Stimulated activated naive CD8-positive, alpha-beta T cell treated with anti-CD3 and anti-CD28 coated beads, Interleukin-15, Interleukin-2, amounts not matched to agents 100 ng/mL and 50 ng/mL, for 24 hours (primary cell): Measurements from ENCODE around the gene SERPINF2.
"Not testable (repeated sequence)": the region's sequence is repeated elsewhere in the genome, so short reads cannot be mapped to it uniquely, and the experiment has no call there.

Experiments
- H3K27ac Mint-ChIP-seq: one replicate; pipeline ENCODE4 v1.8.0; 2021; ENCODE audit warnings: mild to moderate bottlenecking, mixed read lengths
- H3K27me3 Mint-ChIP-seq: one replicate; pipeline ENCODE4 v1.8.0; 2021; ENCODE audit warnings: mixed read lengths
- H3K36me3 Mint-ChIP-seq: one replicate; pipeline ENCODE4 v1.8.0; 2021; ENCODE audit warnings: low read depth, mixed read lengths
- H3K4me1 Mint-ChIP-seq: one replicate; pipeline ENCODE4 v1.8.0; 2021; ENCODE audit warnings: low read depth, mixed read lengths
- H3K4me3 Mint-ChIP-seq: one replicate; pipeline ENCODE4 v1.8.0; 2021; ENCODE audit warnings: mild to moderate bottlenecking, mixed read lengths
- H3K9me3 Mint-ChIP-seq: one replicate; pipeline ENCODE4 v1.8.0; 2021; ENCODE audit warnings: mixed read lengths

Gene SERPINF2

DNA sequence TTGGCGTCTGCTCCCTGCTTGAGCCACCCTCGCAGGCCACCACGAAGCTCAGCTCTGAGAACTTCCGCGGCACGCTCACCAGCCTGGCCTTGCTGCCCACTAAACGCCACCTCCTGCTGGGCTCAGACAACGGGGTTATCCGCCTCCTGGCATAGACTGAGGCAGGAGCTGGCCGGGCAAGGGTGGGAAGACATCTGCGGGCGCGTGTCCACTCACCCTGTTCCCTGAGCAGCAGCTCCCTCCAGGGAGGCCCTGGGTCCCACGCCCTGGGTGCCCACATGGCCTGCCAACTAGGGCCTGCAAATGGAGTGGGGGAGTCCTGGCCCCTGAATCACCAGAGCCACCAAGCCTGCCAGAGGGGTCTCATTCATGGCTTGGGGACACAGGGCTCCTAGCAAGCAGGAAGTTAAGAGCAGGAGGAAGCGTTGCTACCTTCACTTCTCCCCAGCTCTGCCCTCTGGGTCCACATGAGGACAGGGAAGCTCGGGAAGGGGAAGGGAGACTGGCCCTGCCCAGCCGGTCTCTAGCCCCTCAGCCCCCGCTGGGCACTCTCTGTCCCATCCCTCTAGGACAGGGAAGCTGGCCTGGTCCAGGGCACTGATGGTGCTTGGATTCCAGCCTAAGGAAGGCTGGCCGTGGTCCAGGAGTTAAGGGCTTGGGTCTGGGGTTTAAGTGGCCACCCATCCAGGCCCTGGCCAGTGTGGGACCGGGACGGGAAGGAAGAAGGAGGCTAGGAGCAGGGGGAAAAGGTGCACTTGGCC, 5.0 kb upstream of the SERPINF2 start:
- Mint-ChIP-seq H3K36me3 (peaks cover 14% of the 10 kb centered on the region), H3K4me1 (peaks cover 8% of the 10 kb centered on the region), H3K27me3 (no peaks in the 10 kb centered on the region), H3K27ac (no peak overlapping the region), H3K9me3 (no peaks in the 10 kb centered on the region), H3K4me3 (no peak overlapping the region)

DNA sequence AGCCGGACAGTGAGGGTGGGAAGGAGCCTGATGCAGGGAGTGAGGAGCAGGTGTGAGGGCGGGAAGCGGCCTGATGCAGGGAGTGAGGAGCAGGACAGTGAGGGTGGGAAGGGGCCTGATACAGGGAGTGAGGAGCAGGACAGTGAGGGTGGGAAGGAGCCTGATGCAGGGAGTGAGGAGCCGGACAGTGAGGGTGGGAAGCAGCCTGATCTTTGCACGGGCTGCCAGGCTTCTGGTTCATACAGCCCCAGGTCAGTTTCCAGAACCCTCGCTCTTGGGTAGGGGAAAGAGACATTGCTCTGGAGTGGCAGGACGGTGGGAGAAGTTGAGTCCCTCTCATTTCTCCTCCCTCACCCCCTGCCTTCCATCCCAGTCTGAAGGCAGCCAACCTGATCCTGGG, 772 bp upstream of the SERPINF2 start:
- not testable (repeated sequence) for H3K27ac Mint-ChIP-seq, H3K27me3 Mint-ChIP-seq, H3K4me1 Mint-ChIP-seq, H3K9me3 Mint-ChIP-seq, H3K36me3 Mint-ChIP-seq, H3K4me3 Mint-ChIP-seq

DNA sequence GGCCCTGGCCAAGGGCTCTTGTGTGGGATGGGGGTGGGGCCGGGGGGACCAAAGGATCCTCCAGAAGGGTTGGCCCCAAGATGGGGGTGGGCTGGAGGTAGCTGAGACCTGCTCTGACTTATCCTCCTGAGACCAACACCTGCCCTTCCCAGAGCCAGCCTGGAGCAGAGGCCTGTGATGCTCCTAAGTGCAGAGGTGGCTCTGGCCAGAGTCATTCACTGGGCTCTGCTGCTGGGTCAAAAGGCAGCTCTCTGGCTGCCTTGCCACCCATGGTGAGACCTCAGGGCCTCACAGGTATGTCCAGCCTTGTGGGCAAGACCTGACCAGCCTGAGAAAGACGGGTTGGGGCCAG, 393 bp downstream of the SERPINF2 start:
- Mint-ChIP-seq H3K27me3 (no peaks in the 10 kb centered on the region), H3K9me3 (no peaks in the 10 kb centered on the region), H3K4me3 (no peak overlapping the region), H3K4me1 (no peaks in the 10 kb centered on the region), H3K27ac (no peak overlapping the region), H3K36me3 (no peaks in the 10 kb centered on the region)

DNA sequence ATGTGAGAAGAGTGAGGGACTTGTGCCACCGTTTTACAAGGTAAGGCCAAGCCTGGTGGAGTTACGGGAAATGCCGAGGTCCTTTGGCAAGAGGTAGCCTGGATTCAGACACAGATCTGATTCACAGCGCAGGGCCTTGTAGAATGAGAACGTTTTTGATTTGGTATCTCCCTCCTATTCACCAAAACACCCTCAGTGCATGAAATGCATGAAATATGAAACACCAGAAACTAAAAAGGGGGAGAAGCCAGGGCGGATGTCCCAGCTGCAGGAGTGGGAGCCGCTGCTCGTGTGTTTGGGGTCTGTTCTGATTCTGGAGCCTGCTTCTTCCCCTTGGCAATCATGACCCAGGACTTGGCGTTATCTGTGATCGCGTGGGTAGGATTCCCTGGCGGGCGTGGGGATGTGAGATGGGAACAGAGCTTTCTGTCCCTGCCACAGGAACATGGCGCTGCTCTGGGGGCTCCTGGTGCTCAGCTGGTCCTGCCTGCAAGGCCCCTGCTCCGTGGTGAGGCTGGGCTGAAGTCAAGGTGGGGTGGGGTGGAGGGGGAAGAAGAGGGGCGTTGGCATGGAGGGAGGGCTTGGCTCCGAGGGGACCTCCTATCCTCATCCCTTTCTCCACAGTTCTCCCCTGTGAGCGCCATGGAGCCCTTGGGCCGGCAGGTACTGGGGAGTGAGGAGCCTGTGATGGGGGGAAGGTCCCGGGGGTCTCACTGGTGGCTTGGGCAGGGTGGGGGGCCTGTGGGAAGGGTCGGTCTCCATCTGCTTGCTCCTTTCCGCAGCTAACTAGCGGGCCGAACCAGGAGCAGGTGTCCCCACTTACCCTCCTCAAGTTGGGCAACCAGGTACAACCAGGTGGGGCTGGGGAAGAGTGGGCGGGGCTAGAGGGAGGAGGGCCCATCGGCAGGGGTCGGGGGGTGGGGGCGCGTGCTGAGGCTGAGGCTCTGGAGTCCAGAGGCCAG, 2.2 kb downstream of the SERPINF2 start:
- no peak overlapping the region for H3K27ac Mint-ChIP-seq
- H3K27me3 Mint-ChIP-seq = no peaks in the 10 kb centered on the region
- H3K4me1 Mint-ChIP-seq = no peaks in the 10 kb centered on the region
- no peak overlapping the region for H3K4me3 Mint-ChIP-seq
- H3K9me3 Mint-ChIP-seq = no peaks in the 10 kb centered on the region
- H3K36me3 Mint-ChIP-seq = no peaks in the 10 kb centered on the region

DNA sequence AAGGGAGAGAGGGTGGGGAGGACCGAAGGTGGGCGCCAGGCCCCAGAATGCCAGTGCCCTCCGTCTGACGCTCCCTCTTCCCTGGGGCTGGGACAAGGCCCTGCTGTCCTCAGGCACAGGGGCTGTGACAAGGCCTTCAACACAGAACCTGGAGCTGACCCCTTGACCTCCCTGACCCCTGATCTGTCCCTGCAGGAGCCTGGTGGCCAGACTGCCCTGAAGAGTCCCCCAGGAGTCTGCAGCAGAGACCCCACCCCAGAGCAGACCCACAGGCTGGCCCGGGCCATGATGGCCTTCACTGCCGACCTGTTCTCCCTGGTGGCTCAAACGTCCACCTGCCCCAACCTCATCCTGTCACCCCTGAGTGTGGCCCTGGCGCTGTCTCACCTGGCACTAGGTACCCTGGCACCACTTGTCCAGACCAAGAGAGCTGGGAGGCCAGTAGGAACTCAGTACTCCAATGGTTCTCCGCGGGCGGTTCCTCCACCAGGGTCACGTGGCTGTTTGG, 2.9 kb downstream of the SERPINF2 start:
- Mint-ChIP-seq H3K4me3 (no peak overlapping the region), H3K4me1 (no peaks in the 10 kb centered on the region), H3K27ac (no peak overlapping the region), H3K27me3 (no peaks in the 10 kb centered on the region), H3K36me3 (no peaks in the 10 kb centered on the region), H3K9me3 (no peaks in the 10 kb centered on the region)

DNA sequence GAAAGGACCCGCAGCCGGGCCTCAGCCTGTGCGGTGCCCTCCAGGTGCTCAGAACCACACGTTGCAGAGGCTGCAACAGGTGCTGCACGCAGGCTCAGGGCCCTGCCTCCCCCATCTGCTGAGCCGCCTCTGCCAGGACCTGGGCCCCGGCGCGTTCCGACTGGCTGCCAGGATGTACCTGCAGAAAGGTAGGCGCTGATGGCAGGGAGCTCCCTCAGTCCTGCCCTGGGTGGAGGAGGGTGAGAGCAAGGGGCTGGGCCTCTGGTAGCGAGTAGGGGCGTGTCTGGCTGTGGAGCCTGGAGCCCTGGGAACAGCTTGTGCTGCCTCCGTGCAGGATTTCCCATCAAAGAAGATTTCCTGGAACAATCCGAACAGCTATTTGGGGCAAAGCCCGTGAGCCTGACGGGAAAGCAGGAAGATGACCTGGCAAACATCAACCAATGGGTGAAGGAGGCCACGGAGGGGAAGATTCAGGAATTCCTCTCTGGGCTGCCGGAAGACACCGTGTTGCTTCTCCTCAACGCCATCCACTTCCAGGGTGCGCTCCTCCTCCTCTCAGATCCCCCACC, 4.4 kb downstream of the SERPINF2 start:
- no peaks in the 10 kb centered on the region for H3K4me1 Mint-ChIP-seq
- H3K9me3 Mint-ChIP-seq = no peaks in the 10 kb centered on the region
- no peaks in the 10 kb centered on the region for H3K36me3 Mint-ChIP-seq
- no peak overlapping the region for H3K27ac Mint-ChIP-seq
- H3K27me3 Mint-ChIP-seq = no peaks in the 10 kb centered on the region
- no peak overlapping the region for H3K4me3 Mint-ChIP-seq

DNA sequence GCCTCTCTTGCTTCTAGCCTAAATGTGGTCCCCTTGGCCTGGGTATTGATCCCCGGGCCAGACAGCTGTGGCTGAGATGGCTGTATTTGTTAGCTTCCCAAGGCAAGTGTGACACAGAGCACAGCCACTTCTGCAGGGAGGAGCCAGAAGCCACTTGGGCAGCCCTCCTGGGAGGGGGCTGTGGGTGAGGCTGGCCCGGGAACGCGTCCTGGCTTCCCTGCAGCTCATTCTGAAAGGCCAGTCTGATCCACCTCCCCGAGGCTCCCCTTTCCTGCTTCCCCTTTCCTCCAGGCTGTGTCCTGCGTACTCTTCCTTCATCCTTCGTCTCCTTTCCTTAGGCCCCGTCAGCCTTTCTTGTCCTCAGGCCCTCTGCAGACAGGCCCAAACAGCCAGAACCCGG, 8.0 kb downstream of the SERPINF2 start:
- no peaks in the 10 kb centered on the region for H3K36me3 Mint-ChIP-seq
- no peaks in the 10 kb centered on the region for H3K9me3 Mint-ChIP-seq
- H3K27me3 Mint-ChIP-seq = no peaks in the 10 kb centered on the region
- H3K4me3 Mint-ChIP-seq = no peak overlapping the region
- H3K4me1 Mint-ChIP-seq = no peaks in the 10 kb centered on the region
- H3K27ac Mint-ChIP-seq = no peak overlapping the region

DNA sequence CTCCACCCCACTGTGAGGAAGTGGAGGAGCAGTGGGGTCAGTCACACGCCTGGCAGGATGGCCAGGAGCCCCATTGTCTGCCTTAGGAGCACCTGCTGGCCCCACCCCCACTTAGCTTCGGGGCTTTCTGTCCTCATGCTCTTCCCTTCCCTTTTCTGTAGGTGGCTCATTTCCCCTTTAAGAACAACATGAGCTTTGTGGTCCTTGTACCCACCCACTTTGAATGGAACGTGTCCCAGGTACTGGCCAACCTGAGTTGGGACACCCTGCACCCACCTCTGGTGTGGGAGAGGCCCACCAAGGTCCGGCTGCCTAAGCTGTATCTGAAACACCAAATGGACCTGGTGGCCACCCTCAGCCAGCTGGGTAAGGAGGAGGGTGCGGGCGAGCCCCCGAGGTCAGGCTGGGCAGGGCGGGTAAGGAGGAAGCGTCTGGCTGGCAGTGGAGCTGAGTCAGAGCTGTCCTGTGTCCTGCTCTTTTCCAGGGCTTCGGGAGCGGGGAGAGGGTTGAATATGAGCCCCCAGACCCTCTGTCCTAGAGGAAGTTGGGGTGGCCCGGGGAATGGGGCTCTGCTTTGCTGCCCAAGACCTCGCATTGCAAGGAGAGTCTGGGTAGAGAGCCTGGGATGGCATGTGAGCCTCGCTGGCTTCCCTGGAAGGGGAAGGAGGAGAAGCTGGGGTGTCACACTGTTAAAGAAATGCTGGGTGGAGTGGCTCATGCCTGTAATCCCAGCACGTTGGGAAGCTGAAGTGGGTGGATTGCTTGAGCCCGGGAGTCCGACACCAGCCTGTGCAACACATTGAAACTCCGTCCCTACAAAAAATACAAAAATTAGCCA, 10.0 kb downstream of the SERPINF2 start:
- Mint-ChIP-seq H3K27me3 (no peaks in the 10 kb centered on the region), H3K27ac (no peak overlapping the region), H3K36me3 (no peaks in the 10 kb centered on the region), H3K4me1 (no peaks in the 10 kb centered on the region), H3K4me3 (no peak overlapping the region), H3K9me3 (no peaks in the 10 kb centered on the region)

DNA sequence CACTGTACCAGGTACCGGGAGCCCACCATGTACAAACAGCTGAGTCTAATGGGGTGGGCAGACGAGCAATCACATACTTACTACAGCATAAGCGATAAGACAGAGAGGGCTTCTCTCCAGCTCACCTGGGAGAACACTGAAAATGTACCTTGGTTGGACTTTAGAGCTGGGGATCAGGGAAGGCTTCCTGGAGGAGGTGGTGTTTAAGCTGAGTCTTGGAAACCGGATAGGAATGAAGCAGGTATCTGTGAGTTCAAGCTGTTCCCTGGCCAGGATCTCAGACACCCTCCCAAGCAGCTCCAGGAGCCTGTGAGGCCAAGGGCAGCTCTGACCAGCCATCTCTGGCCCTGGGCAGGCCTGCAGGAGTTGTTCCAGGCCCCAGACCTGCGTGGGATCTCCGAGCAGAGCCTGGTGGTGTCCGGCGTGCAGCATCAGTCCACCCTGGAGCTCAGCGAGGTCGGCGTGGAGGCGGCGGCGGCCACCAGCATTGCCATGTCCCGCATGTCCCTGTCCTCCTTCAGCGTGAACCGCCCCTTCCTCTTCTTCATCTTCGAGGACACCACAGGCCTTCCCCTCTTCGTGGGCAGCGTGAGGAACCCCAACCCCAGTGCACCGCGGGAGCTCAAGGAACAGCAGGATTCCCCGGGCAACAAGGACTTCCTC, 11.2 kb downstream of the SERPINF2 start:
- Mint-ChIP-seq H3K36me3 (no peaks in the 10 kb centered on the region), H3K4me1 (no peaks in the 10 kb centered on the region), H3K4me3 (no peak overlapping the region), H3K9me3 (no peaks in the 10 kb centered on the region), H3K27me3 (no peaks in the 10 kb centered on the region), H3K27ac (no peak overlapping the region)

DNA sequence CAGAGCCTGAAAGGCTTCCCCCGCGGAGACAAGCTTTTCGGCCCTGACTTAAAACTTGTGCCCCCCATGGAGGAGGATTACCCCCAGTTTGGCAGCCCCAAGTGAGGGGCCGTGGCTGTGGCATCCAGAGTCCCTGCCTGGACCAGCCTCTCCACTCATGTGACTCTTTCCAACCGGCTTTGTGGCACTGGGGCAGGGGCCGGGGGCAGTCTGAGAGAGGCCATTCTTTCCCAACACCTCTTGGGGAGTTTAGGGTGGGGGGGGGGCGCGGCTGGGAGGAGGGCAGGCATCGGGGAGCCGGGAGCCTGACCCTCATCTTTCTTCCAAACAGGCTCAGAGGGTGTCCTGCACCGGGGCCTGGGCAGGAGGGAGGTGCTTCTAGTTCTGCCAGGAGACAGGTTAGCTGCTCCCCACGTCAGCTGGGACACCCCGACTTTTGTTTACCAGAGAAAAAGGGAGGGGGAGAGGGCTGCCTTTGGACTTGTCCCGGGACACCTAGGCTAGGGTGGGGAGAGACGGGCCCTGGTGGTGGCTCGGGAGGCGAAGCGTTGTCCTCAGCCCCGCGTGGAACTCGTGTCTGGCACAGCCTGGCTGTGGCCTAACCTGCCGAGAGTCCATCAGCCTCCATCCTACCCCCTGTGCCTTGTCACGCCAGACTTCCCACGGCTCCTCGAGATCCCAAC, 11.9 kb downstream of the SERPINF2 start:
- Mint-ChIP-seq H3K27ac (no peak overlapping the region), H3K4me1 (no peaks in the 10 kb centered on the region), H3K4me3 (no peak overlapping the region), H3K36me3 (no peaks in the 10 kb centered on the region), H3K27me3 (no peaks in the 10 kb centered on the region), H3K9me3 (no peaks in the 10 kb centered on the region)

DNA sequence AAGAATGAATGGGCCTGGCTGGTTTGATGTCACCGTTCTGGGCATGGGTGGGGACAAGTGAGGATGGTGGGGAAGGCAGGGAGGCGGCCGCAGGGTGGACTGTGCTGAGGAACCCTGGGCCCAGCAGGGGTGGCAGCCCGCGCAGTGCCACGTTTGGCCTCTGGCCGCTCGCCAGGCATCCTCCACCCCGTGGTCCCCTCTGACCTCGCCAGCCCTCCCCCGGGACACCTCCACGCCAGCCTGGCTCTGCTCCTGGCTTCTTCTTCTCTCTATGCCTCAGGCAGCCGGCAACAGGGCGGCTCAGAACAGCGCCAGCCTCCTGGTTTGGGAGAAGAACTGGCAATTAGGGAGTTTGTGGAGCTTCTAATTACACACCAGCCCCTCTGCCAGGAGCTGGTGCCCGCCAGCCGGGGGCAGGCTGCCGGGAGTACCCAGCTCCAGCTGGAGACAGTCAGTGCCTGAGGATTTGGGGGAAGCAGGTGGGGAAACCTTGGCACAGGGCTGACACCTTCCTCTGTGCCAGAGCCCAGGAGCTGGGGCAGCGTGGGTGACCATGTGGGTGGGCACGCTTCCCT, 12.7 kb downstream of the SERPINF2 start:
- Mint-ChIP-seq H3K4me1 (no peaks in the 10 kb centered on the region), H3K27me3 (no peaks in the 10 kb centered on the region), H3K9me3 (no peaks in the 10 kb centered on the region), H3K4me3 (no peak overlapping the region), H3K27ac (no peak overlapping the region), H3K36me3 (no peaks in the 10 kb centered on the region)

DNA sequence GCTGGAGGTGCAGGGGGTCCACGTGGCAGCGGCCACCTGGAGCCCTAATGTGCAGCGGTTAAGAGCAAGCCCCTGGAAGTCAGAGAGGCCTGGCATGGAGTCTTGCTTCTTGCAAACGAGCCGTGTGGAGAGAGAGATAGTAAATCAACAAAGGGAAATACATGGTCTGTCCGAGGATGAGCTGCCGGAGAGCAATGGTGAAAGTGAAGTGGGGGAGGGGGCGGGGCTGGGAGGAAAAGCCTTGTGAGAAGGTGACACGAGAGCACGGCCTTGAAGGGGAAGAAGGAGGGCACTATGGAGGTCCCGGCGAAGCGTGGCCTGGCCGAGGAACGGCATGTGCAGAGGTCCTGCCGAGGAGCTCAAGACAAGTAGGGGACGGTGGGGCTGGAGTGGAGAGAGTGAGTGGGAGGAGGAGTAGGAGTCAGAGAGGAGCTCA, 13.2 kb downstream of the SERPINF2 start:
- H3K36me3 Mint-ChIP-seq = no peaks in the 10 kb centered on the region
- H3K4me1 Mint-ChIP-seq = no peaks in the 10 kb centered on the region
- no peak overlapping the region for H3K4me3 Mint-ChIP-seq
- H3K9me3 Mint-ChIP-seq = no peaks in the 10 kb centered on the region
- H3K27ac Mint-ChIP-seq = no peak overlapping the region
- no peaks in the 10 kb centered on the region for H3K27me3 Mint-ChIP-seq

DNA sequence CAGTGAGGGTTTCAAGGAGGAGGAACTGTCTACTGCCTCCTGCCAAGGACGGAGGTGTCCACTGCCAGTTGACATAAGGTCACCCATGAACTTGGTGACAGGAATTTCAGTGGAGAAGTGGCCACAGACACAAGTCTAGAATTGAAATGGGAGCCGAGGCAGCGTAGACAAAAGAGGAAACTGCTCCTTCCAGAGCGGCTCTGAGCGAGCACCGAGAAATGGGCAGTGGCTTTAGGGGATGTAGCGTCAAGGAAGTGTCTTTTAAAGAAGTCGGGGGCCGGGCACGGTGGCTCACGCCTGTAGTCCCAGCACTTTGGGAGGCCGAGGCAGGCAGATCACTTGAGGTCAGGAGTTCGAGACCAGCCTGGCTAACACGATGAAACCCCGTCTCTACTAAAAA, 16.1 kb downstream of the SERPINF2 start:
- no peak overlapping the region for H3K4me3 Mint-ChIP-seq
- H3K4me1 Mint-ChIP-seq = peaks cover 16% of the 10 kb centered on the region
- H3K36me3 Mint-ChIP-seq = no peaks in the 10 kb centered on the region
- no peak overlapping the region for H3K27ac Mint-ChIP-seq
- H3K27me3 Mint-ChIP-seq = no peaks in the 10 kb centered on the region
- H3K9me3 Mint-ChIP-seq = no peaks in the 10 kb centered on the region
